ENCODE results near the gene THUMPD3.

Gene THUMPD3

GRCh38 chr3:9388142-9388541, 25.3 kb downstream of the THUMPD3 start:
- no peak for DNase-seq (ENCODE audit: low read depth)
- H3K4me3 ChIP-seq (ENCODE audit: low read length) = no peak overlapping the region
- TF ChIP-seq CTCF (IDR thresholded peaks at IDR 0.05; ENCODE audit: insufficient read depth, low read depth, low read length, missing control alignments) = no peak

- TF ChIP-seq CTCF (IDR thresholded peaks at IDR 0.05; ENCODE audit: insufficient read depth, low read depth, low read length, missing control alignments) = no peak
- no peak overlapping the region for H3K4me3 ChIP-seq (ENCODE audit: low read length)
- DNase-seq (ENCODE audit: low read depth) = peak; percentile 68
Observed at GRCh38 chr3:9388562-9389272, 25.9 kb downstream of the THUMPD3 start.

GRCh38 chr3:9390265-9390888, 27.5 kb downstream of the THUMPD3 start:
- DNase-seq (ENCODE audit: low read depth) = no peak
- H3K4me3 ChIP-seq (ENCODE audit: low read length) = no peak overlapping the region
- no peak for TF ChIP-seq CTCF (IDR thresholded peaks at IDR 0.05; ENCODE audit: insufficient read depth, low read depth, low read length, missing control alignments)

- no peak overlapping the region for H3K4me3 ChIP-seq (ENCODE audit: low read length)
- no peak for TF ChIP-seq CTCF (IDR thresholded peaks at IDR 0.05; ENCODE audit: insufficient read depth, low read depth, low read length, missing control alignments)
- no peak for DNase-seq (ENCODE audit: low read depth)
Observed at GRCh38 chr3:9392041-9392440, 29.2 kb downstream of the THUMPD3 start.

GRCh38 chr3:9395570-9396300, 32.9 kb downstream of the THUMPD3 start:
- DNase-seq (ENCODE audit: low read depth) = no peak
- peak overlapping the region; percentile 50 for H3K4me3 ChIP-seq (ENCODE audit: low read length)
- no peak for TF ChIP-seq CTCF (IDR thresholded peaks at IDR 0.05; ENCODE audit: insufficient read depth, low read depth, low read length, missing control alignments)

GRCh38 chr3:9396301-9396631, 33.4 kb downstream of the THUMPD3 start:
- peak; percentile 98 for DNase-seq (ENCODE audit: low read depth)
- H3K4me3 ChIP-seq (ENCODE audit: low read length) = peak overlapping the region; percentile 50
- TF ChIP-seq CTCF (IDR thresholded peaks at IDR 0.05; ENCODE audit: insufficient read depth, low read depth, low read length, missing control alignments) = no peak
